Cardiac muscle cell (in vitro differentiated cells and primary cell): ENCODE measurements around the gene CTNNA2. TPM values are rescaled to one million over a fixed set of nuclear protein-coding genes. Genes with fewer than 3 reads are reported as not detected.

Source experiments
- DNase-seq, 2 donors: peaks; one replicate each; pipeline versions ENCODE4 v3.0.0 to v3.0.0-alpha.2; 2010 to 2017; ENCODE audit warnings: low read depth in 1 of 2, low spot score in 1 of 2
- H3K27ac ChIP-seq: fragments of 200-600 bp; sonication (generic); 2 replicates; pipeline ENCODE4 v1.5.1; 2016
- H3K27me3 ChIP-seq: fragments of 200-600 bp; sonication (generic); 2 replicates; pipeline ENCODE4 v1.6.0; 2016; ENCODE audit warnings: control low read depth
- H3K36me3 ChIP-seq: fragments of 200-600 bp; sonication (generic); 2 replicates; pipeline ENCODE4 v1.5.1; 2016; ENCODE audit warnings: control low read depth
- H3K4me1 ChIP-seq: fragments of 200-600 bp; sonication (generic); 2 replicates; pipeline ENCODE4 v1.8.1; 2017; ENCODE audit warnings: low read depth, mild to moderate bottlenecking, mixed run types
- H3K4me3 ChIP-seq: fragments of 200-600 bp; sonication (generic); 2 replicates; pipeline ENCODE4 v1.5.1; 2016; ENCODE audit warnings: mild to moderate bottlenecking
- H3K9me3 ChIP-seq: fragments of 200-600 bp; sonication (generic); 2 replicates; pipeline ENCODE4 v1.5.1; 2017; ENCODE audit warnings: low read depth, mild to moderate bottlenecking, control low read depth
- polyA plus RNA-seq: library from polyadenylated mRNA; unstranded; fragments of >200 nt; fragmentation: Nextera tagmentation; extraction: Ambion mirVana; gene quantifications from 2 replicates; pipeline ENCODE4 v1.2.1, GENCODE V29; 2016
- total RNA-seq: library from RNA; depleted of rRNA; stranded (reverse); fragments of >200 nt; gene quantifications from 2 replicates; pipeline ENCODE4 v1.2.3, GENCODE V29; 2016
- TF ChIP-seq, protein P1 (sequence below): IDR thresholded peaks from 2 replicates; pipeline ENCODE4 v1.5.1; 2012; ENCODE audit warnings: low read depth, mild to moderate bottlenecking, low read length

The CTNNA2 gene
- total and polyA plus RNA-seq, 2 experiments from 2014 or later, result 7.4 to 17.4 TPM

DNA sequence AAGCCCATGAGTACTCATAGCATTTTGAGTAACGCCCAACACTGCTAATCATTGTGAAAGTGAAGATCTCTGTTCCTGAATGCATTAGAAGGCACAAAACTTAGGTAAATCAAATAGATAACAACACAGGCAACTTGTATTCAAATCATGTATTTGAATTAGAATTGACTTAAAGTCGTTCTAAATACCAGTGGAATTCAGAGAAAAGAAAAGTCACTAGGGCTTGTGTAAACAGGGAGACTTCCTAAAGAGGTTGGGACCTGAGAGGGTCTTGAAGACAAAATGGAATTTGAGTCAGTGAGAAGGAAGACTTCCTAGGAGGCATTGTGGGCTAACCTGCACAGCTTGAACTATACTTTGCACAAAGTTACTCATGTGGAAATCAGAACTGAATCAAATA lies 127.2 kb downstream of the CTNNA2 start:
- Histone ChIP-seq H3K27me3 (no peaks in the 10 kb centered on the region), H3K36me3 (no peaks in the 10 kb centered on the region), H3K4me1 (no peaks in the 10 kb centered on the region), H3K9me3 (no peaks in the 10 kb centered on the region), H3K4me3 (no peak overlapping the region), H3K27ac (no peak overlapping the region)
- TF ChIP-seq, protein P1, sequence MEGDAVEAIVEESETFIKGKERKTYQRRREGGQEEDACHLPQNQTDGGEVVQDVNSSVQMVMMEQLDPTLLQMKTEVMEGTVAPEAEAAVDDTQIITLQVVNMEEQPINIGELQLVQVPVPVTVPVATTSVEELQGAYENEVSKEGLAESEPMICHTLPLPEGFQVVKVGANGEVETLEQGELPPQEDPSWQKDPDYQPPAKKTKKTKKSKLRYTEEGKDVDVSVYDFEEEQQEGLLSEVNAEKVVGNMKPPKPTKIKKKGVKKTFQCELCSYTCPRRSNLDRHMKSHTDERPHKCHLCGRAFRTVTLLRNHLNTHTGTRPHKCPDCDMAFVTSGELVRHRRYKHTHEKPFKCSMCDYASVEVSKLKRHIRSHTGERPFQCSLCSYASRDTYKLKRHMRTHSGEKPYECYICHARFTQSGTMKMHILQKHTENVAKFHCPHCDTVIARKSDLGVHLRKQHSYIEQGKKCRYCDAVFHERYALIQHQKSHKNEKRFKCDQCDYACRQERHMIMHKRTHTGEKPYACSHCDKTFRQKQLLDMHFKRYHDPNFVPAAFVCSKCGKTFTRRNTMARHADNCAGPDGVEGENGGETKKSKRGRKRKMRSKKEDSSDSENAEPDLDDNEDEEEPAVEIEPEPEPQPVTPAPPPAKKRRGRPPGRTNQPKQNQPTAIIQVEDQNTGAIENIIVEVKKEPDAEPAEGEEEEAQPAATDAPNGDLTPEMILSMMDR, result no peak
- no peak for DNase-seq

DNA sequence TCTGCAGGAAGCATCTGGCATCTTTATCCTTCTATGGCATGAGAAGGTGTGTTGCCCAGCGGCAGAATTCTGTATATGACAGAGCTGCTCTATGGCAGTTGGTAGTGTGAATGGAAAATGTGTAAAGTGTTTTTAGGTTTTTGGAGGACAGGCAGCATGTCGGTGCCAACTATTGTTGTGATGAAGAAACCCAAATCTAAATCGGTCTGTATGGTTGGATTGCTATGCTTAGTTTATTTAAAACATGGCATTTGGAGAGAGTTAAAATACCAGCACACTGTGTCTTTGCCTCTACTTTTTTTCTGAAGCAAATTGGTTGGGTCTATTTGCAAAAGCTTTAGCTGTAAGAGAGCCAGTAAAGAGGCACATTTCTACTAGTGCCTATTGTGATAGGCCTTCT lies 136.7 kb downstream of the CTNNA2 start:
- no peaks in the 10 kb centered on the region for H3K36me3 ChIP-seq
- no peaks in the 10 kb centered on the region for H3K27me3 ChIP-seq
- H3K4me1 ChIP-seq, result no peaks in the 10 kb centered on the region
- TF ChIP-seq, protein P1, result no peak
- no peaks in the 10 kb centered on the region for H3K9me3 ChIP-seq
- DNase-seq, result no peak
- no peak overlapping the region for H3K4me3 ChIP-seq
- H3K27ac ChIP-seq, result no peak overlapping the region

DNA sequence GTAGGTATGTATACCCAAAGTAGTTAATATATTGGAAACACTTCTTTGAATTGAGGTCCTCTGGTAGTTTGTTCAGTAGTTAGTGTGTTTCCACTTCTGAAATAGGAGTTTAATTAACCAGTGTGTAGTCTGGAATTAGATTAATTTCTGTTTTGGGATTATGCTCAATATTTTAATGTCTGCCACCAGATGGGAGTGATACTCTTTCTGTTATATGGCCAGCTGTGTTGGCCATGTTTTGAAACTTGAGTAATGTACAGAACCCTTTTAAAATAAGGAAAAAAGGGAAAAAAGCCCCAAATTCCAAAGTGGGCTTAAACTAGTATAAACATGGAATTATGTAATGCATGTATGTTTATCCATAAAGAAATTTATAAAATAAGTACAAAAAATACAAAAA lies 147.7 kb downstream of the CTNNA2 start:
- Histone ChIP-seq H3K27me3 (no peaks in the 10 kb centered on the region), H3K36me3 (no peaks in the 10 kb centered on the region), H3K9me3 (no peaks in the 10 kb centered on the region), H3K27ac (no peak overlapping the region), H3K4me3 (no peak overlapping the region), H3K4me1 (peaks cover 15% of the 10 kb centered on the region)
- no peak for DNase-seq
- TF ChIP-seq, protein P1, result no peak

DNA sequence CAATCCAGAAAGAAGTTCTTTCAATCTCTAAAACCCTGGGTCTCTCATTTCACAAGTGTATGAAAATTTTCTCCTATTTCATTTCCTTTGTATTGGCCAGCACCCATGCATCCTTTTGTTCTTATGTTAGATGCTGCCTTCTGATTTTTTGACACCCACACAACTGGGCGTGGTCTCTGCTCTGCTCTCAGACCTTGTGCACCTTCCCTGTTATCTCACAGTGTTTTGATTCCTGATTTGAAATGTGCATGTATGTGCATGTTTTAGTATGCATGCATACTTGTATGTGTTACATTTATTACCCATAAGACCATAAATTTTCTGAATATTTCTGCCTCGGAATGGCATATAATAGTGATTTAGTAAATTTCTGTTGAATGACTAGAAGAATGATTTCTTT lies 152.2 kb downstream of the CTNNA2 start:
- Histone ChIP-seq H3K27me3 (no peaks in the 10 kb centered on the region), H3K36me3 (no peaks in the 10 kb centered on the region)

DNA sequence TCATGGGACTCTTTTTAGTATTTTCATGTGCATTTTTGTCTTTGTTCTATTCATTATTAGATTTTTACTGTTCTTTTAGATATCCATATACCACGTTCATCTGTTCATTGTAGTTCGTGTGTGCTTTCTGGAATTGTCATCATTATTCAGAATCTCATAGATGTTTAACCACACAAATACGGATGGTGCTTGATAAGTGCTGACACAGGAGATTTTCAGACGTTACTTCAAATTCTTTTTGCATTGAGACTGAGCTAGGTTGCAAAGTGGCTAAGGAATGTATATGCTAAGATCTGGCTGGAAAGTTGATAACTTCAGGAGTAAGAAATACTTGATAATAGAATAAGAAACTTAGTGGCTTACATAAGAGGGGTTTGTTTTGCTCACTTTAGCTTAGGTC lies 153.6 kb downstream of the CTNNA2 start:
- no peak for DNase-seq
- Histone ChIP-seq H3K27me3 (no peaks in the 10 kb centered on the region), H3K9me3 (no peaks in the 10 kb centered on the region), H3K27ac (no peak overlapping the region), H3K36me3 (no peaks in the 10 kb centered on the region), H3K4me1 (peaks cover 13% of the 10 kb centered on the region), H3K4me3 (no peak overlapping the region)
- TF ChIP-seq, protein P1, result no peak

More for the DNA sequence above, 152.2 kb downstream of the CTNNA2 start:
- TF ChIP-seq, protein P1, result no peak
- H3K4me3 ChIP-seq, result no peak overlapping the region
- DNase-seq, result no peak
- no peaks in the 10 kb centered on the region for H3K9me3 ChIP-seq
- H3K4me1 ChIP-seq, result peaks cover 15% of the 10 kb centered on the region
- no peak overlapping the region for H3K27ac ChIP-seq

DNA sequence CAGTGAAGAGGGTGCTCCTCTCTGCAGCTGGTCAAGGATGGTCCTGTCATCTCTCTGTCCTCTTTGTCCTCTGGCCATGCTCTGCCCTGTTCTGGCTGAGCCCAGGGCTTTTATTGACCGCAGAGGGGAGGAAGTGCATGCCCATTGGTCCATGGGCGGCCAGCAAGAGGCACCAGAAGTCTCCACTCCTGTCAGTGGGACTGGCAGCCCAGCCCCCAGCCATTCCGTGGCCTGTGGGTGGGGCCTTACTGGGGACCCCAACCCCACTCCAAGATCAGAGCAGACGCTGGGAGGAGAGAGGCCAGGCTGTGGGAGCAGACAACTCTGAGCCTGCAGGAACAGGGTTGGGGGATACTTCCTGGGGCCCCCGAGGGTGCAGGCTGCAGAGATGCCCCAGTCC lies 156.9 kb downstream of the CTNNA2 start:
- Histone ChIP-seq H3K9me3 (no peaks in the 10 kb centered on the region), H3K36me3 (no peaks in the 10 kb centered on the region), H3K27ac (no peak overlapping the region), H3K27me3 (no peaks in the 10 kb centered on the region), H3K4me3 (no peak overlapping the region), H3K4me1 (peaks cover 4% of the 10 kb centered on the region)
- TF ChIP-seq, protein P1, result no peak
- no peak for DNase-seq
